H1 (cell line): ENCODE data around the gene CCDC110.

Experiments used
- CTCF ChIP-seq, 3 experiments: IDR thresholded peaks; 1 replicate in 2 of 3; 2 replicates in 1 of 3; pipeline versions ENCODE4 v1.5.1 to v1.6.1; 2011; ENCODE audit warnings: low read length in 3 of 3, mild to moderate bottlenecking in 3 of 3, inconsistent platforms in 2 of 3, low read depth in 1 of 3, moderate library complexity in 1 of 3; ENCODE audit not compliant: insufficient read depth in 1 of 3; ENCODE audit errors: control extremely low read depth in 1 of 3
- GTF2F1 ChIP-seq: IDR thresholded peaks from 2 replicates; pipeline ENCODE4 v1.6.1; 2012; ENCODE audit warnings: low read depth, low read length, improper control_type of control experiment, borderline replicate concordance
- MAX ChIP-seq: IDR thresholded peaks from 2 replicates; pipeline ENCODE4 v1.6.1; 2012; ENCODE audit warnings: inconsistent platforms
- POLR2A ChIP-seq, 2 experiments: IDR thresholded peaks; 1 replicate in 1 of 2; 2 replicates in 1 of 2; pipeline ENCODE4 v1.6.1; 2011; ENCODE audit warnings: low read depth in 2 of 2, low read length in 2 of 2, mild to moderate bottlenecking in 2 of 2; ENCODE audit errors: control extremely low read depth in 1 of 2
- POLR2AphosphoS5 ChIP-seq: IDR thresholded peaks from 2 replicates; pipeline ENCODE4 v1.6.1; 2011; ENCODE audit warnings: low read depth, low read length
- RNF2 ChIP-seq: fragments of 200-900, 300-1000 bp; sonication (generic); IDR thresholded peaks from 2 replicates; pipeline ENCODE4 v1.7.1; 2016; ENCODE audit warnings: borderline replicate concordance, low read depth, mild to moderate bottlenecking, antibody characterized with exemption, low read length; ENCODE audit not compliant: poor library complexity, severe bottlenecking; ENCODE audit errors: missing control alignments
- SP1 ChIP-seq: IDR thresholded peaks from 2 replicates; pipeline ENCODE4 v1.6.1; 2011; ENCODE audit warnings: low read depth, low read length
- TAF1 ChIP-seq: IDR thresholded peaks from 2 replicates; pipeline ENCODE4 v1.6.1; 2011; ENCODE audit warnings: mild to moderate bottlenecking, low read depth, low read length
- ZNF274 ChIP-seq: IDR thresholded peaks from 2 replicates; pipeline ENCODE4 v1.7.0; 2012; ENCODE audit warnings: low read length, borderline replicate concordance; ENCODE audit errors: extremely low read depth

GRCh38 chr4:185500576-185500975 lies 29.0 kb upstream of the CCDC110 start:
- TF ChIP-seq CTCF (IDR thresholded peaks at IDR 0.05; ENCODE audit: control extremely low read depth in 1 of 3, insufficient read depth in 1 of 3, low read depth in 1 of 3, low read length in 3 of 3) (no peak), POLR2AphosphoS5 (no peak), TAF1 (no peak), GTF2F1 (no peak), SP1 (no peak), ZNF274 (no peak), MAX (no peak), RNF2 (no peak), POLR2A (IDR thresholded peaks at IDR 0.05; ENCODE audit: control extremely low read depth in 1 of 2, low read depth in 2 of 2, low read length in 2 of 2) (no peak)
